ENCODE results near the gene ZCCHC7. TPM values are rescaled to one million over a fixed set of nuclear protein-coding genes. Genes with fewer than 3 reads are reported as not detected.

The ZCCHC7 gene
- total RNA-seq, 2 experiments from 2014 or later, result 76.4 to 108 TPM

GRCh38 chr9:37407468-37407867, 287.1 kb downstream of the ZCCHC7 start:
- peaks cover 31% of the 10 kb centered on the region; the same call in 1 of the 2 replicates for H3K79me2 ChIP-seq (ENCODE audit: insufficient read depth, low read depth, low read length)
- no peaks in the 10 kb centered on the region for H3K36me3 ChIP-seq (ENCODE audit: insufficient read depth, low read length)
- TF ChIP-seq EZH2phosphoT487 (IDR thresholded peaks at IDR 0.05; ENCODE audit: borderline replicate concordance, low read depth, low read length) (no peak), CTCF (conservative IDR thresholded peaks at IDR 0.05; ENCODE audit: low read length) (peak; percentile 86)
- no peaks in the 10 kb centered on the region for H3K9me2 ChIP-seq (ENCODE audit: insufficient read depth, low read length)
- intact Hi-C loops (cut with micrococcal nuclease; ENCODE audit: unreplicated experiment), result loop anchor here (5.0 kb wide), 3 partner anchors 285 to 410 kb away; partner anchors contain the start of gene ZCCHC7
- H4K20me1 ChIP-seq (ENCODE audit: insufficient read depth, low read length), result no peaks in the 10 kb centered on the region
- no TSS peak for BruUV-seq (replicated peaks)
- H3K9me3 ChIP-seq (ENCODE audit: low read length), result no peaks in the 10 kb centered on the region
- H3K4me2 ChIP-seq (ENCODE audit: low read length), result peak overlapping the region; percentile 94
- ChIA-PET POLR2A (interaction anchor here (0.6 to 14.0 kb wide), 28 partner anchors 8 to 1255 kb away, joined by 3 to 298 read pairs (median 4); partner anchors contain the start of genes GRHPR and POLR1E), CTCF (ENCODE audit: unreplicated experiment) (interaction anchor here (0.6 to 2.0 kb wide), 8 partner anchors 16 to 110 kb away, joined by 3 to 11 read pairs (median 4); no protein-coding TSS in a partner anchor)
- peak overlapping the region; percentile 97 for H3K27ac ChIP-seq (ENCODE audit: low read depth, low read length, poor library complexity, severe bottlenecking)
- no peak overlapping the region; the same call in 1 of the 2 replicates for H2AFZ ChIP-seq (ENCODE audit: low read length)
- peak; percentile 81 for DNase-seq (ENCODE audit: low spot score)
- peak overlapping the region; percentile 74 for H3K4me3 ChIP-seq (ENCODE audit: low read depth, low read length, poor library complexity, severe bottlenecking)
- peaks cover 98% of the 10 kb centered on the region for H3K4me1 ChIP-seq (ENCODE audit: insufficient read depth, low read length, poor library complexity, severe bottlenecking)

Small RNAs within 50 kb of the gene (small RNA-seq; reads per million reads assigned to genes)
- gene AL512604.1 (not detected), gene RF00019 (not detected), gene RNU6-677P (not detected)

Other genes with a start within 250 kb of the ZCCHC7 start
- gene PAX5, start 86.3 kb upstream of the ZCCHC7 start, total RNA-seq (2014; rRNA removed; shearing (Covaris generic)), result 50.4 and 62.5 TPM in 2 replicates
- 141 and 148 TPM in 2 replicates for gene PAX5, start 86.3 kb upstream of the ZCCHC7 start, total RNA-seq (2022)

All from OCI-LY7 (cell line).